ENCODE results near the gene IRGM.
"Not testable (repeated sequence)": the region's sequence is repeated elsewhere in the genome, so short reads cannot be mapped to it uniquely, and the experiment has no call there.

The IRGM gene, protein sequence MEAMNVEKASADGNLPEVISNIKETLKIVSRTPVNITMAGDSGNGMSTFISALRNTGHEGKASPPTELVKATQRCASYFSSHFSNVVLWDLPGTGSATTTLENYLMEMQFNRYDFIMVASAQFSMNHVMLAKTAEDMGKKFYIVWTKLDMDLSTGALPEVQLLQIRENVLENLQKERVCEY

DNA sequence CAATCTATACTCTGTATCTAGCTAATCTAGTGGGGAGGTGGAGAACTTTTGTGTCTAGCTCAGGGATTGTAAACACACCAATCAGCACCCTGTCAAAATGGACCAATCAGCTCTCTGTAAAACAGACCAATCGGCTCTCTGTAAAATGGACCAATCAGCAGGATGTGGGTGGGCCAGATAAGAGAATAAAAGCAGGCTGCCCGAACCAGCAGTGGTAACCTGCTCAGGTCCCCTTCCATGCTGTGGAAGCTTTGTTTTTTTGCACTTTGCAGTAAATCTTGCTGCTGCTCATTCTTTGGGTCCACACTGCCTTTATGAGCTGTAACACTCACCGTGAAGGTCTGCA is at the start of gene IRGM:
IRGM (plus strand) TSS at position 214 of the 346 bp plus-strand sequence. CDS start 1,603 bp downstream, outside the sequence.
- DNase-seq = peak; percentile 54

DNA sequence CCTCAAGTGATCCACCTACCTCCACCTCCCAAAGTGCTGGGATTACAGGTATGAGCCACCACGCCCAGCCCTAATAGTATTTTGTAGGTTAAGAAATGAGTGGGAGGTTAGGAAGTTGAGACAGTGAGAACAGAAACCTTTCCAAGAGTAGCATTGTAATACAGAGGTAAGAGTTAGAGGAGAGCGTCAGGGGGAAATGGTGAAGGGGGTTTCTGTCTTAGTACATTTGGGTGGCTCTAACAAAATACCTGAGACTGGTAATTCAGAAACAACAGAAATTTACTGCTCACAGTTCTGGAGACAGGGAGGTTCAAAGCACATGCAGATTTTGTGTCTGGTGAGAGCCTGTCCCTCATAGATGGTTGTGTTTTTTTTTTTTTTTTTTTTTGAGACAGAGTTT is 48.9 kb upstream of the IRGM start:
- no peak for DNase-seq

DNA sequence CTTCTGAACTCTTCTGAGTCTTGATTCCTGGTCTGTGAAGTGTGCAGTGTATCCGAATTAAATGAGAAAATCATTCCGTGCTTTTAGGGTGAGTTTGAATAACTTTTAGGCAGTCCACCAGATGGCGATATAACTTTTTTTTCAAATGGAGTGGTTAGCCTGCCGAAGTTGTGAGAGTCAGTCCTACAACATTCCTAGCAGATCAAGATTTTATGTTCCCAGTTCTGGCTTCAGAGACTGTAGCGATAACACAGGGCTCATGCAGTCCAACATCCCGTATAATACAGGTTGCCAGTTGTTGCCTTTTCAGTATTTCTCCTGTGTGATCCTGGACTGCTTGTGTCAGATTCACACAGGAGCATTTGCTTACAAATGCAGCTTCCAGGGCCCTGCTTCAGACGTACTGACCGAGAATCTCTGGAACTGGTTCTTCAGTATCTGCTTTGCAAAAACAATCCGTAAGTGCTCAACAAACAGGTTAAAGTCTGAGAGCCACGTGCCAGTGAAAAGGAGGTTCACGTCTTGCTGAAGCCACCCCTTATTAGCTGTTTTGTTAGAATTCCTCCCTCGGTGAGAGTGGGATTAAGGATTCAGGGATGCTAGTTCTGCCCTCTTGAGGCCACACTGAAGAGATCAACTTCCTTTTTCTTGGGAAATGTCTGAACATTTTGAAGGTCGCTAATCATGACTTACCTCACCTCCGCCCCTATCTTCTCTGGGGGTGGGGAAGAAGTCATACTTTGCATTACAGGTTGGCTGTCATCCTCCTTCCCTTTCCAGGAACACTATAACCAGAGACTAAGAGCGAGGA is 45.0 kb upstream of the IRGM start:
- DNase-seq = no peak

DNA sequence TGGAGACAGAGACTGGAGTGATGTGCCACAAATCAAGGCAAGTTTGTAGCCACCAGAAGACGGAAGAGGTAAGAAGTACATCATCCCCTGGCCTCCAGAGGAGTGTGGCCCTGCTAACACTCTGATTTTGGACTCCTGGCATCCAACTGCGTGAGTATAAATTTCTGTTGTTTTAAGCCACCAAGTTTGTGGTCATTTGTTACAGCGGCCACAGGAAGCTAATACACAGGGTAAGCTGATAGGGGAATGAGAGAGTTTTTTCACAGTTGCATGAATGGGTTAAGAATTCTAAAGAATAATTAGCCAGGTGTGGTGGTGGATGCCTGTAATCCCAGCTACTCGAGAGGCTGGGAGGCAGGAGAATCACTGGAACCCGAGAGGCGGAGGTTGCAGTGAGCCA is 41.9 kb upstream of the IRGM start:
- DNase-seq = no peak

DNA sequence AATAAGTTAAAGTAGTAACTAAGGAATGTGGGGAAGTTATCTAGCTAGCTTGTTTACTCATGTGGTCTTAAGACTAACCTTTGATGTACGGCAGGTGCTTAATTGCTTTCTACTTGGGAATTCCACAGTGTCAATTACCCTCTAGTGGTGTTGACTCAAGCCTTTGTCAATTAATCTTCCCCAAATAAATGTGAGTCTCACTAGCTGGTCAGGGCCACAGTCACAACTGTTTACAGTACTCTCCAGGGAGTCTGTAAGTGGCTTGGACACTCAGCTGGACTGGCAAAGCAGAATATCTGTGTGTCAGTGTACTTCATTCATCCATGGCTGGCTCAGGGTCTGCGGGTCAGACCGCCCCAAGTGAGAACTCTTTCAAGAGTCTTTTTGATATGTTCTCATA is 37.0 kb upstream of the IRGM start:
- DNase-seq = no peak

DNA sequence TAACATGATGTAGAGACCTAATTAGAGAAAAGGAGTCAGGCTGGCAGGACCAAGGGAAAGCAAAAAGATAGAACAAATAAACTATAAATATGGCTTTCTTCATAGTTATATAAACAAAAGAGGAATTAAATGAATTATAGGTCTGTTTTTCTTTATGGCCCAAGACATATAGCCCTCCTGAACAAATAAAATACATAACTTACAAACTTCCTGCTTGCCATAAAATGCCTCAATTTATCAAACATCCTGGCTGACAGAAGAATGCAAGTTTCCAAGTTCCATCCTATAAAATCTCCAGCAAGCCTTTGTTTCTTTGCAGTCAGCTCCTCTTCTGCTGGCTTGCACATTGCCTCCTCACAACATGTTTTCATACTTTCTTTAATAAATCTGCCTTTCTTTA is 31.3 kb upstream of the IRGM start:
- no peak for DNase-seq

DNA sequence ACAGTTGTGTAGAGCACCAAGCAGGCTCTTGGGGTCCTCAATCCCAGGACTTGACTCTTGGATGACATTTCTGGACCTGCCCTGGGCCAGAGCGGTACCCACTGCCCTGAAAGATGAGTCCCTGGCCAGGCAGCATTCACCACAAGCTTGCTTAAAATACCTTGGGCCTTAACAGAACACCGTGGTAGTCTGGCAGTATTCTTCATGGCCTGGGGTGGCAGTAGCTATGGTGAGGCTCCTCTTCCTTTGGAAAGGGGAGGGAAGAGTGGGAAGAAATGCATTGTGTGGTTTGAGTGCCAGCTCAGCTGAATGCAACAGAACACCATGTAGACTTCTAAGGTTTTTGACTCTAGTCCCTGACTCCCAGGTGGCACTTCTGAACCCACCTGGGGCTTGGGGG is 29.4 kb upstream of the IRGM start:
- no peak for DNase-seq

DNA sequence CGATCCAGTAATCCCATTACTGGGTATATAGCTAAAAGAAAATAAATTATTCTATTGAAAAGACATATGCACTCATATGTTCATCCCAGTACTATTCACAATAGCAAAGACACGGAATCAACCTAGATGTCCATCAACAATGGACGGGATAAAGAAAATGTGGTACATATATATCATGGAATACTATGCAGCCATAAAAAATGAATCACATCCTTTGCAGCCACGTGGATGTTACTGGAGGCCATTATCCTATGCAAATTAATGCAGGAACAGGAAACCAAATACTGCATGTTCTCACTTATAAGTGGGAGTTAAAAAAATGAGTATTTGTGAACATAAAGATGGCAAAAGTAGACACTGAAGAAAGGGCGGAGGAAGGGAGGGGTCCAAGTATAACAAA is 16.6 kb upstream of the IRGM start:
- DNase-seq = no peak

DNA sequence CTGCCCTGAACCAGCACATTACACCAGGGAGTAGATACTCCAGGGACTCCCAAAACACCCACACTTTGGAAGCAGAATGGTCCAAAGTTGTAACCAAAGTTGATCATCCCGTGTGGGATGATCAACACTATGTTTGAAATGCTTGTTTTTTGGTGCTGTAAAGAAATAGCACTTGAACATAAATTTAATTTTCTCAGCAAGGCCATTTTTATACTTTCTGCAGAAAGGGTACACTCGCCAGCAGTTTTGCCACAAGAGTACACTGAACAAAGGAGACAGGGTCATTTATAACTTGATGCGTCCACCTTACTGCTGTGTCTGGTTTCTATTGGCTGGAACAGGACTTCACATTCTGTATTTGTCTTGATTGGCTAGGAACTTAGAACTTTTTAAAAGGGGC is 14.5 kb upstream of the IRGM start:
- not testable (repeated sequence) for DNase-seq

DNA sequence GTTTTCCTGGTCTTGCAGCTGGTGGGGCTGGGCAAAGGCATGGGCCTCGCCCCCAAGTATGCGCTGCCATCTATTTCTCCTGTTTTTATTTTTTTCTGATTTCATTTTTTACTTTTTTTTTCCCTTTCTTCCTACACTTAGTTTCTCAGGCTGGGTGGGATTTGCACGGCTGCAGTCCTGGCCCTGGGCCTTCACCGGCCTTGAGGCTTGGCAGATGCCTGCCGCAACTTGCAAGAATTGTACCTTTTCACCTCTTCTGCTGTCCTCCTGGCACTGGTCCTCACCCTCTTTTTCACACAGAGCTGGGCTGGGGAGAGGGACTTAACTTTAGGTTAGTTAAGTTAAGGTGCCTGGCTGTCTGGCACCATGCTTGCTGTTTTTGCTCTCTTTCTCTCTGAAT is 10.3 kb upstream of the IRGM start:
- DNase-seq = no peak

DNA sequence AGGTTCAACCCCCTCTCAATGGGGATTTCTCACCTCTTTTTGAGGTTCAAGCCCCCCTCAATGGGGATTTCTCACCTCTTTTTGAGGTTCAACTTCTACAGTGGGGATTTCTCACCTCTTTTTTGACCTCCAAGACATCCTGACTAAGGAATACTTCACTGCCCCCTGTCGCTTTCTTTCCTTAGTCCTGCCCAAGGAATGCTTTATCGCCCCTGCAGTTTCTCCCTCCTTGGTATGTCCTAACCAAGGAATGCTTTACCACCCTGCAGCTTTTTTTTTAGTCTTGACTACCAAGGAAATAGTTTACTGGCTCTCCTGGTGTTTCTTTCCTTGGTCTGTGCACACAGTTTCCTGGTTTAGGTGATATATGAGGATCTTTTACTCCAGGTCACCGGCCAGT is 9.6 kb upstream of the IRGM start:
- no peak for DNase-seq

DNA sequence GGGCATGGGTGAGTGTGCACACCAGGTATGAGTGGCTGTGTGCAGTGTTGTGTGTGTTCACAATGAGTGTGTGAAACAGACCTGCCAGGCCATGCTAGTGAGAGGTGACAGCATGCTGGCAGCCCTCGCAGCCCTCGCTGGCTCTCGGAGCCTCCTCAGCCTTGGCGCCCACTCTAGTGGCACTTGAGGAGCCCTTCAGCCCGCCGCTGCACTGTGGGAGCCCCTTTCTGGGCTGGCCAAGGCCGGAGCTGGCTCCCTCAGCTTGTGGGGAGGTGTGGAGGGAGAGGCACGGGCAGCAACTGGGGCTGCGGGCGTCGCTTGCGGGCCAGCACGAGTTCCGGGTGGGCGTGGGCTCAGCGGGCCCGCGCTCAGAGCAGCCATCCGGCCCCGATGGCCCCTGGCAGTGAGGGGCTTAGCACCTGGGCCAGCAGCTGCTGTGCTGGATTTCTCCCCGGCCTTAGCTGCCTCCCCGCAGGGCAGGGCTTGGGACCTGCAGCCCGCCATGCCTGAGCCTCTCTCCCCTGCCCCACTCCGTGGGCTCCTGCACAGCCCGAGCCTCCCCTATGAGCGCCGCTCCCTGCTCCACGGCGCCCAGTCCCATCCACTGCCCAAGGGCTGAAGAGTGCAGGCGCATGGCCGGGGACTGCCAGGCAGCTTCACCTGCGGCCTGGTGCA is 999 bp upstream of the IRGM start:
- DNase-seq = not testable (repeated sequence)

DNA sequence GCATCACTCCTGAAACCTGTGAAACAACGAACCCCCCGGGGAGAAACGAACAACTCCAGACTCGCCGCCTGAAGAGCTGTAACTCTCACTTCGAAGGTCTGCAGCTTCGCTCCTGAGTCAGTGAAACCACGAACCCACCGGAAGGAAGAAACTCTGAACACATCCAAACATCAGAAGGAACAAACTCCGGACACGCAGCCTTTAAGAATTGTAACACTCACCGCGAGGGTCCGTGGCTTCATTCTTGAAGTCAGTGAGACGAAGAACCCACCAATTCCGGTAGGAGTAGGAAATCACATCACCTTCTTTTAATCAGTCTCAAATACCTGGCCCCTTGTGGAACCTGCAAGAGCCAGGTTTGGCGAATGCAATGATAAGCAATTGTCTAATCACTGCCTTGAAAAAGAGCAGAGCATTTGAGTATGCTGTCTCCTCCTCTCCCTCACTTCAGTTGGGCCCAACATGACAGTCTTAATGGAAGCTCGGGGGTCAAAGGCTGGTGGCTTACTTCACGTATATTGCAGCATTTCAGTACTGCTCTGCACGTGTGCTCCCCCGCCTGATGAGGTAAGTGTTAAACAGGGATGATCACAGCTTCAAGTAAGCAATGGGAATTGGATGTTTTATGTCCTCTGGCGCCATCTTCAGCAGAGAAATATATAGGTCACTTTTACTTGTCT is 473 bp downstream of the IRGM start:
- peak; percentile 70 for DNase-seq

DNA sequence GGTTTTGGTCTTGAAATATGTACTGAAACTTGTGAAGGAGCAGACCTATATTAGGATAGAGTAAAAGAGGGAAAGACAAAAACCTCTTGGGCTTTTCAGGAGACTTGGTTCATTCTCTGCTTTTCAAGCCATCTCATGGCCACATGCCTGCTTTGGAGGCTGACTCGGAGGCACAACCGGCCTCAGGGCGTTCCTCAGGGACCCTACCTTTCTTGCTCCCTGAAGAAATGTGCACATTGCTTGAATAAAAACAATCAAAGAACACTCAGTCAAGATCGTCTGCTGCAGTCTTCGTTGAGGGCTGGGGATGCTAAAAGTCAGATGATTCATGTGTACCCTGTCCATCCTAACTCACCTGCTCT is 994 bp downstream of the IRGM start:
- no peak for DNase-seq

DNA sequence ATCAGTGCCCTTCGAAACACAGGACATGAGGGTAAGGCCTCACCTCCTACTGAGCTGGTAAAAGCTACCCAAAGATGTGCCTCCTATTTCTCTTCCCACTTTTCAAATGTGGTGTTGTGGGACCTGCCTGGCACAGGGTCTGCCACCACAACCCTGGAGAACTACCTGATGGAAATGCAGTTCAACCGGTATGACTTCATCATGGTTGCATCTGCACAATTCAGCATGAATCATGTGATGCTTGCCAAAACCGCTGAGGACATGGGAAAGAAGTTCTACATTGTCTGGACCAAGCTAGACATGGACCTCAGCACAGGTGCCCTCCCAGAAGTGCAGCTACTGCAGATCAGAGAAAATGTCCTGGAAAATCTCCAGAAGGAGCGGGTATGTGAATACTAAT is 1.9 kb downstream of the IRGM start:
- no peak for DNase-seq

DNA sequence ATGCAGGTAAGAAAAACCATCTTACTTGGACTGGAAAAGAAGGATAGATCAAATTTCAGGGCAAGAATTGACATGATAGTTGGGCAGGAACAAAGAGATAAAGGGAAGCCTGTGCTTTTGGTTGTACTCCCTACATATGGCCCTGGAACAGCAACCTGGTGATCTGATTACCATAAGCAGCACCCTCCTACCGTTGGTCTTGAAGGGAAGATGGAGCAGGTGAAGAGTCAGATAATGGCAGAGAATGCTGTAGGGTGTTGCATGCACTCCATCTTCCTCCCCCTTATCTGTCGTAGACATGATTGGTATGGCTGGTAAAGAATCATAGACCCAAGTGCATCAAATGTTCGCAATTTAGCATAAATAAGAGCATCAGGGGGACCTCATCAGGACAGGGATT is 4.7 kb downstream of the IRGM start:
- no peak for DNase-seq

DNA sequence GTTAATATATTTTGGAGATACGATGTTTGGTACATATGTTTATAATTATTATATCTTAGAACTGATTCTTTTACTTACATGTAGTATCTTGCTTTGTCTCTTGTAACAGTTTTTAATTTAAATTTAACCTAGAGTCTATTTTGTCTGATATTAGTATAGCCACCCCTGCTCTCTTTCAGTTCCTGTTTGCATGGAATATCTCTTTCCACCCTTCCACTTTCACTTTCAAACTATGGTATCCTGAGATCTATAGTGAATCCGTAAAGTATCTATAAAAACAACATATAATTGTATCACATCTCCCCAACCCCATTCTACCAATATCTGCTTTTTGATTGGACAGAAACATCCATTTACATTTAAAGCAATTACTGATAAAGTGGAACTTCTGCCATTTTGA is 7.2 kb downstream of the IRGM start:
- no peak for DNase-seq

DNA sequence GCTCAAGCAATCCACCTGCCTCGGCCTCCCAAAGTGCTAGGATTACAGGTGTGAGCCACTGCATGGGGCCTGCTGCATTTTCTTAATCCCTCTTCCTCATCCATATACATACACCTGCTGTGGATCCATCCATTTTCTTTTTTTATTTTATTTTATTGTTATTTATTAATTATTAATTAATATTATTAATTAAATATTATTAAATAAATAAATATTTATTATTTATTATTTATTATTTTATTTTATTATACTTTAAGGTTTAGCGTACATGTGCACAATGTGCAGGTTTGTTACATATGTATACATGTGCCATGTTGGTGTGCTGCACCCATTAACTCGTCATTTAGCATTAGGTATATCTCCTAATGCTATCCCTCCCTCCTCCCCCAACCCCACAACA is 10.4 kb downstream of the IRGM start:
- DNase-seq = not testable (repeated sequence)

DNA sequence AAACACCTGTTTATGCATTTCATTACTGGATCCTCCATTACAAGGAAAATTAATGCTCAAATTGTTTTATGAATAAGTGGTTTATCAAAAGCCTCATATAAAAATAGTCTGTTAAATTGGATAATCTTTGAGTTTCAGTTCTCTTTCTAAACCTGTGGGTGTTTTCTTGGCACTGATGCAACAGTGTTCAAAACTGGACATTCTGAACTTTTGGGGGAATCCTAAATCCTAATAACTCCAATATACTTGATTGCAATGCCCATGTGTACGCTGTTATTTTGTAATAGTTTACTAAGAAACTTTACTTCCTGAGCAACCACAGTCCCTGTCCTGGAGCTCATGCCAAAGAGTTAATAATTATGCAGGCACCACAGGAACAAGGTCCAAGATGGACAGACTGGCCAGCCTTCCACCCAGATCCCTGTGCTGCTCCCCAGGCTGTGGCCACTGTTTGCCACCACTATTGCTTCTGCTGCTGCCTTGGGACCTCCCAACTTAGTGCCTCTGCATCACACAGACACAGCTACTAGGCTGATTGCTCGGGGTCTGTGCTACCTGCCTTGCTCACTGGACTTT is 14.0 kb downstream of the IRGM start:
- DNase-seq = no peak

DNA sequence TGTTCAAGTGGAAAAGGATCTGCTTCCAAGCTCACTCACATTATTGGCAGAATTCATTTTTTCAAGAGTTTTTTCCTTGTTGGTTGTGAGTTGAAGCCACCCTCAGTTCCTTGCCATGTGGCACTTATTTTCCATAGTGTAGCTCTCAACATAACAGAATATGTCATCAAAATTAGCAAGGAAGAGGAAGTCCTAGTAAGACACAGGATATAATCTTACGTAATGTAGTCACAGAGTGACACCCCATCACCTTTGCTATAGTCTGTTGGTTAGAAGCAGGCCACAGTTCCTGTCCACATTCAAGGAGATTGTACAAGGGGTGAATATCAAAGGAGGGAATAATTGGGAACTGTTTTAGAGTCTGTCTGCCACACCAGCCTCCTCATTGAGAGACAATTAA is 15.7 kb downstream of the IRGM start:
- no peak for DNase-seq

DNA sequence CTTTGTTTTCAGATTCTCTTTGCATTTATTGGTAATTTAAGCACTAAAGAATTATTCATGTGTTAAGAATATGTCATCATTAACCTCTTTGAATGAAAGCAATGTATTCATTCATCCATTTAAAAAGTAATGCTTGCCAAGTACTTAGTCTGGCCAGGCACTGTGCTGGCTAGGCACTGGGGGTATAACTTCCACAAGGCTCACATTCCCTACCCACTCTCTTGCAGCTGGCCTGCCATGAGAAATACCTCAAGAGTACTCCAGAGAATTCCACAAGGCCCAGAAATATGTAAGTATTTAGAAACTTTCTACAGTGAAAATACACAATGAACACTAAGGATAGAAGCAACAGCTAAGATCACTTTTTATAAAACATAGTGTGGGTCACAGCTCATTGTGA is 33.0 kb downstream of the IRGM start:
- no peak for DNase-seq

DNA sequence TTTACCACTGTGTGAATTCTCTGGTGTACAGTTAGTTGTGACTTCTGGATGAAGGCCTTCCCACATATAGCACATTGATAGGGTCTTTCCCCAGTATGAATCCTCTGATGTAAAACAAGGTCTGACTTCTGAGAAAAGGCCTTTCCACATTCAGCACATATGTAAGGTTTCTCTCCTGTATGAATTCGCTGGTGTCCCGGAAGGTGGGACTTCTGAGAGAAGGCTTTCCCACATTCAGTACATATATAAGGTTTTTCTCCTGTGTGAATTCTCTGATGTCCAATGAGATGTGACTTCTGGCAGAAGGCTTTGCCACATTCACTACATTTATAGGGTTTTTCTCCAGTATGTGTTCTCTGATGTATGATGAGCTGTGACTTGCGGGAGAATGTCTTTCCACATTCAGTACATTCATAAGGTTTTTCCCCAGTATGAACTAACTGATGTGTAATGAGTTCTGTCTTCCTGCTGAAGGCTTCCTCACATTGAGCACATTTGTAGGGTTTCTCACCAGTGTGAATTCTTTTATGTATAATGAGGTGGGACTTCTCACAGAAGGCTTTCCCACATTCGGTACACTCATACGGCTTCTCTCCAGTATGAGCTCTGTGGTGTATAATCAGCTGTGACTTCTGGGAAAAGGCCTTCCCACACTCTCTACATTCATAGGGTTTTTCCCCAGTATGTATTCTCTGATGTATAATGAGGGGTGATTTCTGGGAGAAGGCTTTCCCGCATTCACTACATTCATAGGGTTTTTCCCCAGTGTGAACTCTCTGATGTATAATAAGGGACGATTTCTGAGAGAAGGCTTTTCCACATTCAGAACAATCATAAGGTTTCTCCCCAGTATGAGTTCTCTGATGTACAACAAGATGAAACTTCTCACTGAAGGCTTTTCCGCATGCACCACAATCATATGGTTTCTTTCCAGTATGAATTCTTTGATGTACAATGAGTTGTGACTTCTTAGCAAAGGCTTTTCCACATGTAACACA is 49.4 kb downstream of the IRGM start:
- no peak for DNase-seq
